Sigmoid colon (tissue), 4 donors: ENCODE data around the gene TALDO1.
"Not testable (repeated sequence)": the region's sequence is repeated elsewhere in the genome, so short reads cannot be mapped to it uniquely, and the experiment has no call there.

ENCODE experiments used
- CTCF ChIP-seq, 4 experiments: fragments of 450-650 bp in 3 of 4; fragments of 200-600 bp in 1 of 4; IDR thresholded peaks; one replicate each; pipeline ENCODE4 v1.5.1; 2016 to 2019; ENCODE audit warnings: antibody characterized with exemption in 4 of 4, mild to moderate bottlenecking in 3 of 4, moderate library complexity in 2 of 4
- POLR2A ChIP-seq, 2 donors: fragments of 450-650 bp; IDR thresholded peaks; one replicate each; pipeline ENCODE4 v1.6.1; 2016; ENCODE audit warnings: antibody characterized with exemption in 2 of 2, mild to moderate bottlenecking in 2 of 2, moderate library complexity in 2 of 2
- POLR2AphosphoS5 ChIP-seq, 4 donors: sonication (generic); formaldehyde crosslinking; IDR thresholded peaks; one replicate each; pipeline ENCODE4 v1.6.1; 2017; ENCODE audit warnings: antibody characterized with exemption in 4 of 4

- TF ChIP-seq POLR2AphosphoS5, CTCF, POLR2A (IDR thresholded peaks at IDR 0.05): not testable (repeated sequence)
Observed at GRCh38 chr11:734541-734940, 12.7 kb upstream of the TALDO1 start.
